Activated CD8-positive, alpha-beta memory T cell treated with anti-CD3 and anti-CD28 coated beads for 4 hours (primary cell): ENCODE data around the gene RBP5.
"Not testable (repeated sequence)": the region's sequence is repeated elsewhere in the genome, so short reads cannot be mapped to it uniquely, and the experiment has no call there.

Experiments used
- DNase-seq, 2 donors: peaks; one replicate each; pipeline ENCODE4 v3.0.0-alpha.2; 2020; ENCODE audit warnings: low read depth in 2 of 2

RBP5 gene

DNA sequence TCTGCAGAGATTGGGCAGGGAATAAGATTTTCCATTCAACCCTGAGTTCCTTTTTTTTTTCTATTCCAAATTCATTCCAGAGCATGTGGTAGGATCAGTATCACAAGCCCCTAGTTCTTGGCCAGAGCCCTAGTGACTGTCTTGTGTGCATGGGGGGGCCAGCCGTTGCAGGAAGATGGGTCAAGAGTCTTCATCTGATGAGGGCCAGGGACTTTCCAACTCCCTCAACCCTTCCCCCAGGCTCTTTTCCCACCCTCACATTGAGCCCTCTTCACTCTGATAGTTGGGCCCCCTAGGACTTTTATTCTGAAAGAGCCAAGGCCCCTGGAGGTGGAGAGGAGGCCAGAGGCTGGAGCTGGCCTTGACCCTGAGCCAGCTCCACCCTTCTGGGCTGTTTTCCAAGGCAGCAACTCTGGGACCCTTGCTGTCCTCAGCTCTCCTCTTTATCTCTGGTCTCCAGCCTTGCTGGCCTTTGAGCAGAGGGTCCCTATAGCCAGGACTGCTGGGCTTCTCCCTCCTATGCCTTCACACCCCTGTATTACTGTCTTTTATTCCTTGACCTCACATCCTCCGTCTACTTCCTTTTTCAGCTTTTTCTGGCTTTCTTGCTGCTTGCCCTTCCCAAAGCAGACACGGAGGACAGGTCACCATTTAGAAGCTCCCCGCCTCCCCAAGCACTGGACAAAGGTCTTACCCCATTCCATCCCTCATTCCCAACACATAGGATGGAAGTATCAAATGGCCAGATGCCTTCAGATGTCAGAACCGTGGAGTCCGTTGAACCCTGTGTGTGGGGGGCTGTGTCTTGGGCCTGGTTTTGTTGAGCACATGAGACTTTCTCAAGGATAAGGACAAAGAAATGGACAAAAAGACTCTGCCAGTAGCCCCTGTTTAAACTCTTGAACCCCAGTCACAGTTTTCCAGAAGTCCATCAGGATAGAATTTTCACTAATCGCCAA lies 5.6 kb downstream of the RBP5 start:
- no peak for DNase-seq

DNA sequence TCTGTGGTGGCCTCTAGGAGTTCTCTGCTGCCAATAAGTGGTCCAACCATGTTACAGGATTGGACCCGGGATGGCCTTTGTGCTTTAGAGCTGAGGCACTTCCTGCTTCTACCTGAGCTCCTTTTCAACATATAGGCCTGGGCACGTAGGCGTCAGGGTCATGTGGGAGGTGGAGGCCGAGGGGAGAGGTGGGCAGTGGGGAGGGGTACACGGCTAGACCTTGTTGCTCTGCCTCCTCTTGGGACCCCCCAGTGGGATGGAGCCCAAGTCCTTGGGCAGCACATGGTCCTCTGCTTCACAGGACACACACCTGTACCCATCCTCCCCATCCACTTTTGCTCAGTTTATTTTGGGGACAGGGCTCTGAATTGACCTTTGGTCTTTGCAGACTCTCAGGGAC lies 7.4 kb downstream of the RBP5 start:
- no peak for DNase-seq

DNA sequence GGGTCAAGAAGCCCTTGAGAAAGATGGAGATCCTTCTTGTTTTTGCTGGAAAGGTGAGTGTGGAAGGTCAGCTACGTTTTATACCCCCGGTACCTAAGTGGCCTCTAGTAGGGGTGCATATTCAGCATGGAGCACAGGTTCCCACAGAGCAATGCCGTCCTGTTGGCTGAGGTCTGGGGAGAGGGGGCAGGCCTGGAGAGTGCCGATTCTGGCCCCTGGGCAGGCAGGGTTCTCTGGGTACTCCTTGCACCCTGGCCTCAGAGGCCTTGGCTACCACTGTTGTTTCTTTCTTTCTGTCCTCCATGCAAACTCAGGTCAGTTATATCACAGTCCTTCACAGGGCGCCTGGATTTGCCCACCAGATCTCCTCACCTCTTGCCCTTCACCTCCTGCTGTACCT lies 8.5 kb downstream of the RBP5 start:
- no peak for DNase-seq

DNA sequence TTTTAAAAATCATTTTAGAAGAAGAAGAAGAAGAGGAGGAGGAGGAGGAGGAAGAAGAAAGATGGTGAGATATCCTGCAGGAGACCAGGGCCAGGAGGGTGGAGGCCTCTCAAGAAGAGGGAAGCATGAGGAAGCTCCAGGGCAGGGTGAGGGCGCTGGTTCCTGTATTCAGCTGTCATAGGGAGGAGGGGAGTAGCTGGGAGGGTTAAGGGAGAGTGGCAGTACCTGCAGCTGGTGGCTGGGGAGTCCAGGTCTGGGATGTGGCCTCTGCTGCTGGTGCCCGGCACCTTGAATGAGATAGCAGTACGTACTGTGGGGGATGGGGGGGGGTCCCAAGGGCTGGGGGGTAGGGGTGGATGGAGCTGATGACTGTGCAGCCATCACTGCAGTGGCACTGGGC lies 9.8 kb downstream of the RBP5 start:
- DNase-seq, result no peak

DNA sequence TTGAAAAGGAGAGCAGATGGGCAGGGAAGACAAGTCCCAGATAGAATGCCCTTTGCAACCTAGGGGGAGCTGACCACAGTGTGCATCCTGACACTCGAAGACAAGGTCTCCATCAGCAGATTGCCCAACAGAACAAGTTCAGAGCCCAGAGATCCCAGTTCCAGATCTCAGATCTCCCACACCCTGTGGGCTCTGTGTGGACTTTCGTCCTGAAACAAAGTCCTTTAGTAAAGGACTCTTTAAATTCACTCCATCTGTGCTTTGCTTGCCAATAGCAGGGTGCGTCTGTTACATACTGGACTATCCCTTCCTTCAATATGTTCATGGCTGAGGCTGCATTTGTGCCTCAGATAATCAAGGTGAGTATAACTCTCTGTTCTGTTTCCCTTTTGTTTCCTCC lies 11.0 kb downstream of the RBP5 start:
- no peak for DNase-seq

DNA sequence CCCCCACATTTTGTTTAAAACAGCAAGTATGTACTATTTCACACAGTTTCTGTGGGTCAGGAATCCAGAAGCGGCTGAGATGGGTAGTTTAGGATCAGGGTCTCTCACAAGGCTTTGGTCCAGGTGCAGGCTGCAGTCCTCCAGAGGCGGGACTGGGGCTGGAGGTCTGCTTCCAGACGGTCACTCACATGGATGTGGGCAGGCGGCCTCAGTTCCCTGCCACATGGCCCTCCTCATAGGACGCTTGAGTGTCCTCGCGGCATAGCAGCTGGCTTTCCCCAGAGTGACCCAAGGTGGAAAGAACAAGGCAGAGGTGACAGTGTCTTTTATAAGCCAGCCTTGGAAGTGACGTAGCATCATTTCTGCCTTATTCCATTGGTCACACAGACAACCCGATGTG lies 11.8 kb downstream of the RBP5 start:
- DNase-seq, result no peak

DNA sequence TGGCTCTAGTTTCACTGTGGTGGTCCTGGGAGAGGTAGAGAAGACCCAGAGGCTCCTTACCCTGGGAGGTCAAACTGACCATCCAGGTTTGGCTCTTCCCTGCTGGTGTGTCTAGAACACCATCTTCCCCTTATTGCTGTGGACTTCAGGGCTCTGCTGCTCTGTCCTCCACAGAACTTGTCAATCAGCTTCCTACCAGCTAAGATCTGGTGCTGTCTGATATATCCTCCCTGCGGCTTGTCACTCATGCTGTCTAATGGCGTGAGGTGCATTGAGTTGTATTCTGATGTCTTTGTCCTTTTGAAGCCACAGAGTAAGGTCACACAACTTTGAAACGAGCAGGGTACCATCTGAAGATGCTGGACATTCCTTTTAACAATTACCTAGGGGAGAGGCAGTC lies 12.5 kb downstream of the RBP5 start:
- no peak for DNase-seq

DNA sequence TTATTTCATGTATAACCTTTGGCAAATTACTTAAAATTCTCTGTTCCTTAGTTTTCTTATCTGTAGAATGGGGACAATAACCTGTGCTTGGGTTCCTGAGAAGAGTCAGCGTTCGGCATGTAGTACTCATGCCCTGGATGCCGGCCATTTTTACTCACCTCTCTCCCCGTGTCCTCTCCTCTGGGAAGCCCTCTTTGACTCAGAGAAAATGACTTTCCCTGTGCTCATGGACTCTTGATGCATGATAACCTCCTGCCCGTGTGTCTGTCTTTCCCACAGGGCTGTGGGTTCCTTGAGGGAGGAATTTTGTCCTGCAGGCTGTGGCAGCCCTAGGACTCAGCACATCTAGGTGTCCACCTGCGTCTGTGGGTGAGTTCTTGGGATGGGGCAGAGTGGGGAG lies 13.8 kb downstream of the RBP5 start:
- DNase-seq, result no peak

DNA sequence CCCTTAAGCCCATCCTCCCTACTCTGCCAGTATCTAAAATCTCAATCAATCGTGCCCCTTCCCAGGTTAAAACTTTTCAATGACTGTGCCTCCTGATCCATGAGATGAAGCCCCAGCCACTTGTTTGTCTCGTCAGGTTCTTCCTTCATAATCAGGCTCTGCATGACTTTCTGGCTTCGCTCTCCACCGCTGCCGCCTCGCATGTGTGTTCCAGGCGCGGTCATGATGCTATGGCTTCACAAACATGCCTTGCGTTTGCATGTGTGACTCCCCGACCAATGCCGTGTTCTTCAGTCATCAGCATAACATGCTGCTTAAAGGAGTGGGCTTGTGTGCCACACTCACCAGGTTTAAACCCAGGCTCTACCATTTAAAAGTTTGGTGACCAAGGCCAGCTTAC lies 14.7 kb downstream of the RBP5 start:
- DNase-seq, result no peak

DNA sequence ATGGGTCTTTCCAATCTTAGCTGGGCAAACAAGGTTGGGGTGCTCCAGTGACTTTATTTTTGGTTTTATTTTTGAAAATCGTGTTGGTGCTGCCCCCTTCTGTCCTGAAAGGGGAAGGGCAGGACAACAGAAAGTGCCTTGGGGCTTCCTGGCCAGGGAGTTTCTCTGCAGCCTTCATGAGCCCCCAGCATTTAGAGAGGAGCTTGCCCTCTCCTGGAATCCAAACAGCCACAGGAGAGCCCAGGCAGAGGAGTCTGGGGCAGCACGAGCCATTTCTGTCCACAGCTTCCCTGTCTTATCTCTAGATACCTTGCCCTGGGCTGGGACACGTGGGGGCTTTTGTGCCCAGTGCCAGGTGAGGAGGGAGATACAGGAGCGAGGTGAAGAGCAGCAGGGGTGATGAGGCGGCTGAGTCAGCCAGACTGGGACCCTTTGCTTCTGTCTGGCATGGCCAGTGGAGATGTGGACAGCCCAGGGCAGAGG lies 15.3 kb downstream of the RBP5 start:
- DNase-seq, result peak in 1 of 2 donors; percentile 20

DNA sequence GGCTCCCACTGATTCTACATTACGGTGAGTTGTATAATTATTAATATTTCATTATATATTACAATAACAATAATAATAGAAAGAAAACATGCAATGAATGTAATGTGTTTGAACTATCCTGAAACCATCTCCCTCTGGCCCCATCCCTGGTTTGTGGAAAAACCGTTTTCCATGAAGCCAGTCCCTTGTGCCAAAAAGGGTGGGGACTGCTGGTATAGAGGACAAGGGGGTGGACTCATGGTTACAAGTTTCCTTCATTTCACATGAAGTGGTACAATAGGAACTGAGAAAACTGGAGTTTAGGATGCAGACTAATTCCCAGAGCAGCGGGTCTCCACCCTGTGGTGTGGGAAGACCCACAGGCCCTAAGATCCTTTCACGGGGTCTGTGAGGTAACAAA lies 16.6 kb downstream of the RBP5 start:
- no peak for DNase-seq

DNA sequence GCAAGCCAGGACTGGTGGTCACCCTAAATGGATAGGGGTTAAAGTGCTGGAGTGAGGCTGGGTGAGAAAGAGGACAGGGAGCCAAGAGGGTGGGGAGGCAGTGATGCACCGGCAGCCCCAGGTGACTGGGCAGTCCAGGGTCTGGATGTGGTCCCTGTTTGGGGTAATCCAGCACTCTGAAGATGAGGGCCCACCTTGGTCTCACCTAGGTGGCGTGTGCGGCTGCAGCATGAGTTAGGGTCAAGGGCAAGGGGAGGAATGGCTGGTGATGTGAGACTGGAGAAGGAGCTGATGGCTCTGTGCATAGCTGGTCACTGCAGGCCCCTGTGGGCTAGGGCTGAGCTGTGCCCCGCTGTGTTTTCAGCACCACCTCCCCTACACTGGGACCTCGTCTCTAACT lies 18.0 kb downstream of the RBP5 start:
- no peak for DNase-seq

DNA sequence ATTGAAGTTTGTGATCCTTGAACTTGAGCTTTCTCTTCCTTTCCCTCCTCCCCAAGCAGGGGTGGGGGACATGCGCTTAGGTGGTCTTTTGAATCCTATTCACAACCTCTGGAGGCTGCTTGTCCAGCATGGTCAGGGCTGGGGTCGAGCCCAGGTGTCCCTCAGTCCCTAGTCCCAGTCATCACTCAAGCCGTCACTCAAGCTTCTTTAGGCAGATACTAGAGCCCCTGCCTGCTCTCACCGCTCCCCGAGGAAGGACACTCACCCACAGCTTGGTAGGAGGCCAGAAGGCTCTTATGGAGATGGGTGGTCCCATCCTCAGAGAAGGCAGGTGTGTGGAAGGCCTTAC lies 19.1 kb downstream of the RBP5 start:
- DNase-seq, result no peak

DNA sequence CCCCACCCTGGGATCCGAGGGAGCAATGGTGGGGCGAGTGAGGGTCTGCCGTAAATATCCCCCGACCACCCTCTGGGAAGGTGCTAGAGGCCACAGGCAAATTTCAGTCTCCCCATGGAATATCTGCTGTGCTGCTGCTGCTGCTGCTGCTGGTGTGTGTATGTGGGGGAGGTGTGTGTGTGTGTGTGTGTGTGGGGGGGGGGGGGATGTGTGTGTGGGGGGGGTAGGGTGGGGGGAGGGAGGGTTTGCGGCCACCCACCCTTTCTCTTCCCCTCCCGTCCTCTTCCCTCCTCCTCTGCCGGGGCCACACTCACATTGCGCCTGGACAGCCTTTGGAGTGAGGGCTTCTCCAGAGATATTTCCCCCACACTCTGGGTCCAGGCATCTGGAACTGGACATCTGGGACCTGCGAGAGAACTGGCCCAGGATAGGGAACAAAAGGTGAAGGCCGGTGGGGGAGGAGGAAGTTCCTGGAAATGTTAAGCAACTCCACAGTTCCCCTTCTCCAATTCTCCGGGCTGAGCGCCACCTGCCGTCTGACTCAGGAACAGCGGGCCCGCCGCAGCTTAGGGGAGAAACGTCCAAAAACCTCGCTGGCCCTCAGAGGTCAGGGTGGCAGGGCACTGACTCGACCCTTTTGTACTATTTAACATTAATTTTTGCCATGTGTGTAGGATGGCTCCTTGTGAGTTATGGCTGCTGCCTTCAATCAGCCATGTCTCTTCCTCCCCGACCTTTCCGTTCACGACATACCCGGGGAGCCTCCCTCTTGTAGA lies 19.7 kb downstream of the RBP5 start, which contains the start of gene C1RL:
Gene C1RL, minus strand, starts transcription at position 419 of the 776 bp plus-strand sequence. Its CDS starts 34 bp downstream, at position 385.
- DNase-seq, result peak; percentile 53 to 62

DNA sequence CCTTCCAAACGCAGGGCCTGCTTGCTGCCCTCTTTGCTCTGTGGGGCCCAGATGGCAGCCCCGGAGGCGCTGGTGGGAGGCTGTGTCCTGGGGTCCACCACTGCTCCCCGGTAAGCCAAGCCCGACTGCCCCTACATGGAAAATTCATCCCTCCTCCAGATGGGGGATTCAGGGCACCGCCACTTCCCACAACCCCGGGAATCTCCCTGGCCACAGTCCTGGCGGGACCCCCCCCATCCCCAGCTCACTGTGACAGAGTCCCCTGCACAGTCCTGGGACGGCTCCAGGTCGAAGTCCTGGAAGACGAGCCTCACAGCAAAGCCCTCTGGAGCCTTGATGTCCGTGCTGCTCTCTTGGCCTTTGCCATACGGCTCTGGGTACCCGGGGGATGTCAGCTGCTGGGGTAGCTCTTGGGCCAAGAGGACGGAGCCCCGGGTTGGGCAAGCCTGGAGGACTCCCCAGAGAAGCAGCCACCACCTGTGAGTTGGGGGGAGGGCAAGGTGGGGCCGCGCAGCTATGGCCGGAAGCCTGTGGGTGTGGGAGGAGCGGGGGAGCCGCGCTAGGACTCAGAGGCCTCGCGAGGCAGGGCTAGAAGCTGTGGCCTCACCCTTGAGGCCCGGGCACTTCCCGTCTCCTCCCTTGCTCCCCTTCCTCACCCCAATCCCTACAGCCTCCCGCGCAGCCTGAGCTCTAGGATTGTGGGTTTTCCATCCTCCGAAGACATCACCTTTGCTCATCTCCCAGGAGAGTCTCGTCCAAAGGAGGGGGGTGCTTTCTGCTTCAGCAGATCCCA lies 20.5 kb downstream of the RBP5 start:
- DNase-seq, result peak; percentile 36 to 46

DNA sequence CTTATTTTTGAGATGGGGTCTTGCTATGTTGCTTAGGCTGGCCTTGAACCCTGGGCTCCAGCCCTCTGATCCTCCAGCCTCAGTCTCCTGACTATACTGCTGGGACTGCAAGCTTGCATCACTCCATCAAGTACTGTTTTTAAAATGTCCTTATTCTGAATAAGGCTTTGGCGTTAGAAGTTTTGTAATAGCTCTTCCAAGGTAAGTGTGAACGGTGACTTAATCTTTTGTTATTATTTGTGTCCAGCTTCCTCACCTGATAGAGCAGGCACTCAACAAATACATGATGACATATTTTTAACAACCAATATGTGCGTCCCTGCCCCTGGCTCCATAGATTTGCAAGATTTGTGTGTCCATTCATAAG lies 21.1 kb downstream of the RBP5 start:
- no peak for DNase-seq

DNA sequence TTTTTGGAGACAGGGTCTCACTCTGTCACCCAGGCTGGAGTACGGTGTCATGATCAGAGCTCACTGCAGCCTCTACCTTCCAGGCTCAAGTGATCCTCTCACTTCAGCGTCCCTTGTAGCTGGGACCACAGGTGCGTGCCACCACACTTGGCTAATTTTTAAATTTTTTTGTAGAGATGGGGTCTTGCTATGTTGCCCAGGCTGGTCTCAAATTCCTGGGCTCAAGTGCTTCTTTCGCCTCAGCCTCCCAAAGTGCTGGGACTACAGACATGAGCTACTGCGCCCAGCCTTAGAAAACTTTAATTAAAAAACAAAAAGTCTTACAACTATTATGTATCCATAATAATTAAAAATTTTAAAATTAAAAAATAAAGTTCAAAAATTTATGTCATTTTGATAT lies 21.5 kb downstream of the RBP5 start:
- not testable (repeated sequence) for DNase-seq

DNA sequence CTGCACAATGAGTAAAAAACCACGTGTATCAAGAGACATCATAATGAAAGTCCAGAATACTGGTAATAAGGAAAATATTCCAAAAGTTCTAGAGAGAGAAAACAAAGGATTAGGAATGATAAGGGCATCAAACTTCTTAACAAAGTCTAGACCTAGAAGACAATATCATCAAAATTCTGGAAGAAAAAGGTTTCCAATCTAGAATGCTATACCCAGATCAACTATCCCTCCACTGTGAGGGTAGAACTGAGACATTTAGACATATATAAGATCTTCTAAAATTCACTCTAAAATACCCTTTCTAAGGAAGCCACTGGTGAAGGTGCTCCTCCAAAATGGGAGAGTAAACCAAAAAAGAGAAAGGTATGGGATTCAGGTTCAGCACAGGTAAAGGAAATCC lies 22.6 kb downstream of the RBP5 start:
- no peak for DNase-seq

DNA sequence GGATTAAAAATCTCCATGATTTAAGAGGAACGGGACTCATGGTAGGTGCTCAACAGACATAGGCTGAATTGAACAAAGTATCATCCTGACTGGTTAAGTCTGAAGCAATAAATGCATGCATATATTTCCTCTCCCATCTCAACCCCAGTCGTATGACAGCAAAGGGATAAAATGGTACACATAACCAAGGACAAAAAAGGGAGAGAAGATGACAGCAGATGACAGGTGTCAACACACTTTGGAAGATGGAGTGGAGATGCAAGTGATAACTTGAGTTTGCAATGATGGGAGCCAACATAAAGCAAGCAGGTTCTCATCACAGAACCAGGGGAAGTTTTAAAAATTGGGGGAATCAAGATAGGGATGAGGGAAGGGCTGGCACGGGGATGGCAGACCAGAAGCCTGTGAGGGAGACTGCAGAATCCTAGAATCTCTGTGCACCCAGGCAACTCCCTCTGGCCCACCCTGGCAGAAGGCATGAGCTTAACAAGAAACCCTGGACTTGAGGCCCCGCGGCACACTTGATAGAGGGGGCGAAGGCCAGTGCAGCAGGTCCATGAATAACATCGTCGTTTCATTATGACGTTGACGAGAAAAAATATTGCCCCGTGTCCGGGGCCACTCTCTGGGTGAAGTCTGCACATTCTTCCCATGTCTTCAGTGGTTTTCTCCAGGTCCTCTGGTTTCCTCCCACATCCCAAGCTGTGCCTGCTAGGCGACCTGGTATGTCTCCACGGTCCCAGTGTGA lies 24.7 kb downstream of the RBP5 start:
- DNase-seq, result no peak

DNA sequence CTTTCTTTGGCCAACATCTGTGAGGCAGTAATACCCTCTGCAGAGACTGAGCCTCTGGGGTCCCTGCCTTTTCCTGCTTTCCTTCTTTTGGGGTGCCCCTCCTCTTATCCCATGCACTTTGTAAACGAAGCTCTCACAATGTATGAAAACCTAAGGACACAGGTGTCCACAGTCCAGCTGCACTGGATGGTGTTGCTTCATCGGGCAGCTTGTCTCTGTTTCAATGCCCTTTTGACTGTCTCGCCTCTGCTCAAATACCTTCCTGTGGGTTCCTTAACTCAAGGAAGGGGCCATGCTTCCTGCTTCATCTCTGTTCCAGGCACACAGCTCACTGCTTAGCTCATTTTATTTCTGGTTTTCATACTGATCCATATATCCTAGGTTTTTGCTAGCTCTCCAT lies 26.1 kb downstream of the RBP5 start:
- DNase-seq, result no peak

DNA sequence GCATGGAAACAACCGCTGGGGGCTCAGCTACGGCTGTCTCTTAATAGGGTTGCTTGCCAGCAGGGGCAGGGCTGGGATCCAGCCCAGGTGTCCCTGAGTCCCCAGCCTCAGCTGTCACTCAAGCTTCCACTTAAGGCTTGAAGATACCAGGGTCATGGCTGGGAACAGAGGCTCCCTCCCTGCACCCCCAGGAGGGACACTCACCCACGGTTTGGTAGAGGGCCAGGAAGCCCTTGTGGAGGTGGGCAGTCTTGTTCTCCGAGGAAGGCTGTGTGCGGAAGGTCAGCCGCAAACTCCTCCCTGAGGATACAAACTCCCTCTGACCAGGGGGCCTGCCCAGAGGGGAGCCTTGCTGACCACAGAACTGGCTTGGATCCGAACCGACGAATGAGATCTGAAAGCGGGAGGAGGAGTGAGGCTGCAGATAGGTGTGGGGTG lies 27.0 kb downstream of the RBP5 start:
- no peak for DNase-seq
